Measurements from ENCODE around the gene PINLYP. TPM values are rescaled to one million over a fixed set of nuclear protein-coding genes. Genes with fewer than 3 reads are reported as not detected.

The PINLYP gene
- polyA plus RNA-seq, 1 of the 3 experiments (the other 2 are of a cell fraction), result 5.5 TPM

GRCh38 chr19:43626838-43627237 lies 51.2 kb downstream of the PINLYP start:
- TF ChIP-seq NRF1 (IDR thresholded peaks at IDR 0.05; ENCODE audit: low read depth, low read length) (no peak), ZBTB33 (IDR thresholded peaks at IDR 0.05; ENCODE audit: borderline replicate concordance, low read depth) (no peak), MEF2A (IDR thresholded peaks at IDR 0.05; ENCODE audit: borderline replicate concordance, low read depth) (no peak), RAD21 (IDR thresholded peaks at IDR 0.05; ENCODE audit: low read length) (no peak), PBX3 (IDR thresholded peaks at IDR 0.05) (no peak), FOXJ3 (CRISPR knock-in tag; IDR thresholded peaks at IDR 0.05) (no peak), FOSL2 (IDR thresholded peaks at IDR 0.05; ENCODE audit: borderline replicate concordance, low read depth) (no peak), REST (IDR thresholded peaks at IDR 0.05; ENCODE audit: low read depth, low read length) (no peak), TCF12 (IDR thresholded peaks at IDR 0.05) (no peak), NFIC (IDR thresholded peaks at IDR 0.05; ENCODE audit: borderline replicate concordance) (no peak), JUND (IDR thresholded peaks at IDR 0.05) (no peak), FOXM1 (IDR thresholded peaks at IDR 0.05; ENCODE audit: low read depth) (no peak)
- TF ChIP-seq, protein P1, sequence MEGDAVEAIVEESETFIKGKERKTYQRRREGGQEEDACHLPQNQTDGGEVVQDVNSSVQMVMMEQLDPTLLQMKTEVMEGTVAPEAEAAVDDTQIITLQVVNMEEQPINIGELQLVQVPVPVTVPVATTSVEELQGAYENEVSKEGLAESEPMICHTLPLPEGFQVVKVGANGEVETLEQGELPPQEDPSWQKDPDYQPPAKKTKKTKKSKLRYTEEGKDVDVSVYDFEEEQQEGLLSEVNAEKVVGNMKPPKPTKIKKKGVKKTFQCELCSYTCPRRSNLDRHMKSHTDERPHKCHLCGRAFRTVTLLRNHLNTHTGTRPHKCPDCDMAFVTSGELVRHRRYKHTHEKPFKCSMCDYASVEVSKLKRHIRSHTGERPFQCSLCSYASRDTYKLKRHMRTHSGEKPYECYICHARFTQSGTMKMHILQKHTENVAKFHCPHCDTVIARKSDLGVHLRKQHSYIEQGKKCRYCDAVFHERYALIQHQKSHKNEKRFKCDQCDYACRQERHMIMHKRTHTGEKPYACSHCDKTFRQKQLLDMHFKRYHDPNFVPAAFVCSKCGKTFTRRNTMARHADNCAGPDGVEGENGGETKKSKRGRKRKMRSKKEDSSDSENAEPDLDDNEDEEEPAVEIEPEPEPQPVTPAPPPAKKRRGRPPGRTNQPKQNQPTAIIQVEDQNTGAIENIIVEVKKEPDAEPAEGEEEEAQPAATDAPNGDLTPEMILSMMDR (IDR thresholded peaks at IDR 0.05), result no peak
- TF ChIP-seq, protein P2, sequence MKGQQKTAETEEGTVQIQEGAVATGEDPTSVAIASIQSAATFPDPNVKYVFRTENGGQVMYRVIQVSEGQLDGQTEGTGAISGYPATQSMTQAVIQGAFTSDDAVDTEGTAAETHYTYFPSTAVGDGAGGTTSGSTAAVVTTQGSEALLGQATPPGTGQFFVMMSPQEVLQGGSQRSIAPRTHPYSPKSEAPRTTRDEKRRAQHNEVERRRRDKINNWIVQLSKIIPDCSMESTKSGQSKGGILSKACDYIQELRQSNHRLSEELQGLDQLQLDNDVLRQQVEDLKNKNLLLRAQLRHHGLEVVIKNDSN (IDR thresholded peaks at IDR 0.05; ENCODE audit: borderline replicate concordance, low read depth), result no peak
- no peak for DNase-seq
- no peaks in the 10 kb centered on the region for H3K27me3 ChIP-seq (ENCODE audit: insufficient read depth)
- H3K4me1 ChIP-seq (ENCODE audit: control insufficient read depth in 1 of 2, insufficient read depth in 2 of 2, low read depth in 1 of 2, low read length in 1 of 2), result no peaks in the 10 kb centered on the region
- H3K9me2 ChIP-seq, result no peaks in the 10 kb centered on the region
- peaks cover 0 to 3% of the 10 kb centered on the region in 2 experiments for H3K36me3 ChIP-seq (replicated peaks in 1 of 2; ENCODE audit: control insufficient read depth in 1 of 2, insufficient read depth in 2 of 2, low read length in 1 of 2)
- H3K27ac ChIP-seq (ENCODE audit: low read depth in 2 of 2, low read length in 1 of 2), result no peak overlapping the region
- 83% methylated on average over 17 of the region's 17 CpGs for WGBS (ENCODE audit: low lambda C conversion rate)
- H3K9me3 ChIP-seq, result no peaks in the 10 kb centered on the region
- ChIA-PET POLR2A (no interaction called here), CTCF (interaction anchor here (1.7 kb wide), 1 partner anchor 25 kb away, joined by 4 read pairs; no protein-coding TSS in a partner anchor)
- H3K4me3 ChIP-seq (ENCODE audit: low read depth in 2 of 2, low read length in 1 of 2), result no peak overlapping the region
- H3K9ac ChIP-seq, result no peak overlapping the region
- peaks cover 2% of the 10 kb centered on the region for H3F3A ChIP-seq (replicated peaks; ENCODE audit: insufficient read depth)
- no peaks in the 10 kb centered on the region for H3K79me2 ChIP-seq (ENCODE audit: insufficient read depth)
- no peak overlapping the region for H3K4me2 ChIP-seq
- H4K20me1 ChIP-seq (ENCODE audit: insufficient read depth), result no peaks in the 10 kb centered on the region
- H2AFZ ChIP-seq (ENCODE audit: low read depth), result no peak overlapping the region
